HK-2 (cell line): ENCODE data around the gene DDX54.

ENCODE experiments used
- DNase-seq: peaks from one replicate; pipeline ENCODE4 v3.0.0-alpha.2; 2018; ENCODE audit not compliant: unreplicated experiment

The DDX54 gene

GRCh38 chr12:113189361-113189760 lies 4.1 kb upstream of the DDX54 start:
- DNase-seq, result no peak

DNA sequence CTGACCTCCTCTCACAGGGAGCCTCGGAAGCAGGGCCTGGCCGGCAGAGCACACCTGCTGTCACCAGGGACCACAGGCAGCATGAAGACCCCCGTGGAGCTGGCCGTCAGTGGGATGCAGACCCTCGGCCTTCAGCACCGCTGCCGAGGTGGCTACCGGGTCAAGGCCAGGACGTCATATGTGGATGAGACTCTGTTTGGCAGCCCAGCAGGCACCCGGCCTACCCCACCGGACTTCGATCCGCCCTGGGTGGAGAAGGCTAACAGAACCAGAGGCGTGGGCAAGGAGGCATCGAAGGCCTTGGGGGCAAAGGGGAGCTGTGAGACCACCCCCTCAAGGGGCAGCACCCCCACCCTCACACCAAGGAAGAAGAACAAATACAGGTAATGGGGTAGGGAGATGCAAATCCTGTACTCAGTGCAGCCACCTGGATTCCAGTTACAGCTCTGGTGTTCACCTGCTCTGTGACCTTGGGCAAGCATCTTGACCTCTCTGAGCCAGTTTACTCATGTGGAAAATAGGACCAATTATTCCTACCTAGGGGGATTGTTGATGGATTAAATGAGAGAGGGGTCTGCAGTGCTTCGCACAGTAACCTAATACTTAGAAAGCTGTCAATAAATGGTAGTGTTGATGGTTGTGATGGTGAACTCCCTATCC lies 1.5 kb upstream of the DDX54 start:
- no peak for DNase-seq

GRCh38 chr12:113186033-113186365 lies 721 bp upstream of the DDX54 start:
- no peak for DNase-seq

DNA sequence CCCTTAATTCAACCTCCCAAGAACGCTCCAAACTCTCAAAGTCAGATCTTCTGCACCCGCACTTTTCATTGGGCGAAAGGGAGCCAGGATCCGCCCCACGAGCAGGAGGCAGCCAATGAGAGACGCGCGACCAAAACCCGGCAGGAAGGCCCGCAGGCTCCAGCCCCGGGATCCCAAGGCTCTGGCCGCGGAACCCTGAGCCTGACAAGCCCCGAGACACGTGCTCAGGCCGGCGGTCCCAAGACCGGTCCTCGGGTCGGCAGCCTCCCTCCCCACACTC lies 438 bp downstream of the DDX54 start:
- DNase-seq, result peak; percentile 93

DNA sequence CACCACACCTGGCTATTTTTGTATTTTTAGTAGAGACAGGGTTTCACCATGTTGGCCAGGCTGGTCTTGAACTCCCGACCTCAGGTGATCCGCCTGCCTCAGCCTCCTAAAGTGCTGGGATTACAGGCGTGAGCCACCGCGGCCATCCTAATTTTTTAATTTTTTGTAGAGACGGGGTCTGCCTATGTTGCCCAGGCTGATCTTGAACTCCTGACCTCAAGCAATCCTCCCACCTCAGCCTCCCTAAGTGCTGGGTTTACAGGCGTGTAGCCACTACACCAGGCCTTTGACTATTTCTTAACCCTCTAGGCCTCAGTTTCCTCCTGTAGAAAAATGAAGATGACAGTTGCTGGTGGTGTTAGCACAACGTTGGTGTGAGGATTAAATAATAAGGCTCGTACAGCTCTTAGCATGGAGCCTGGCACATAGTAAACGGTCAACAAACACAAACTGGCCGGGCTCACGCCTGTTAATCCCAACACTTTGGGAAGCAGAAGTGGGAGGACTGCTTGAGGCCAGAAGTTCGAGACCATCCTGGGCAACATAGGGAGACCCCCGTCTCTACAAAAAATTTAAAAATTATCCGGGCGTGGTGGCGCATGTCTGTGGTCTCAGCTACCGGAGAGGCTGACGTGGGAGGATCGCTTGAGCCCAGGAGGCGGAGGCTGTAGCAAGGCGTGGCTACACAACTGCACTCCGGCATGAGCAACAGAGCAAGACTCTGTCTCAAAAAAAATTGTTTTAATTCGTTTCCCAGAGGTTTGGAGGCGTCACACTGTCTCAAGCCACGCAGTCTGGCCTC lies 979 bp downstream of the DDX54 start:
- DNase-seq, result no peak

GRCh38 chr12:113183030-113183589 lies 2.2 kb downstream of the DDX54 start:
- no peak for DNase-seq

- DNase-seq, result no peak
These were observed 3.3 kb downstream of the DDX54 start for GRCh38 chr12:113181975-113182374.

DNA sequence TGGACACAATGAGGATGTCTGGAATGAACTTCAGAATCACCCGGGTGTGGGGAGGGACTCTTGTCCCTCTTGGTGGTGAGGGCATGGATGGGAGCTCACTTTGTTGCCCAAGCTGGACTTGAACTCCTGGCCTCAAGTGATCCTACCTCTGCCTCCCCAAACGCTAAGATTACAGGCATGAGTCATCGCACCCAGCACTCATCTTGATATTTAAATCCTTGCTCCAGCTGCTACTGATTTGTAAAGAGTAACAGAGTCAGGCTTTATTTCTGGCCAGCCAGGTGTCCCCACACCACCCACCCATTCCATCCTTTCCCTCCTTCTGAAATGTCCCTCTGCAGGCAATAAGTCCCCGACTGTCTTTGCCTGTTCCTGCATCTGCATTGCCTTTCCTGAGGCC lies 4.9 kb downstream of the DDX54 start:
- no peak for DNase-seq

- no peak for DNase-seq
These were observed 6.3 kb downstream of the DDX54 start for GRCh38 chr12:113179023-113179422.

- peak; percentile 83 for DNase-seq
These were observed 10.6 kb downstream of the DDX54 start for GRCh38 chr12:113174461-113175384.

DNA sequence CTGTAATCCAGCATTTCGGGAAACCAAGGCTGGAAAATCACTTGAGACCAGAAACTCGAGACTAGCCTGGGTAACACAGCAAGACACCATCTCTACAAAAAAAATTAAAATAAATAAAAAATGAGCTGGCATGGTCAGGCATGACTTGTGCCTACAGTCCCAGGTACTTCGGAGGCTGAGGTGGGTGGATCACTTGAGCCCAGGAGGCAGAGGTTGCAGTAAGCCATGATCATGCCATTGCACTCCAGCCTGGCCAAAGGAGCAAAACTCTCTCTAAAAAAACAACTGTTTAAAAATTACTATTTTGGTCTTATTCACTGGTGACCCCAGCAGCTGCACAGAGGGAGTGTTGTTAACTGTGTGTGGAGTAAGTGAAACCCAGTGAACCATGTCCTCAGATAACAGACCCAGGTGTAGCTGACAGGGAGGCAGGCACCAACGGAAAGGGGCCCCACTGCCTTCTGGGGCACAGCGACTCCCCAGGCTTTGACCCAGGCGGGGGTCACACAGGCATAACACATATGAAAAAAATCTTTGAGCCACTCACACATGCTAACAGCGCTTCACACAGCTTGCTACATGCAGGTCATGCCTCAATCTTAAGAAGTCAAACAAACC lies 12.1 kb downstream of the DDX54 start:
- DNase-seq, result no peak

DNA sequence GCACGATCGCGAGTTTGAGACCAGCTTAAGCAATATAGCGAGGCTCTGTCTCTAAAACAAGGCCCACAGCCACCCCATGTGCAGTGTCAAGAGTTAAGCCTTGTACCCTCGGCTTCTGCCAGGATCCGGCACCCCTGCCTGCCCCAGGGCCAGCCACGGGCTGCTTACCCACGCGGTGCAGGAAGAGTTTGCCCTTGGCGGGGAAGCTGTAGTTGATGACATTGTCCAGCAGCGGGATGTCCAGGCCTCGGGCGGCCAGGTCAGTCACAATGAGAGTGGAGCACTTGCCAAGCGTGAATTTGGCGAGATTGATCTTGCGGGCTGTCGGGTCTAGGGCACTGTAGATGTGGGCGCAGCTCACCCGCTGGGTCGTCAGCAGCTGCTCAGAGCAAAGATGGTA lies 13.1 kb downstream of the DDX54 start:
- DNase-seq, result no peak

- no peak for DNase-seq
These were observed 13.7 kb downstream of the DDX54 start for GRCh38 chr12:113171543-113171942.

DNA sequence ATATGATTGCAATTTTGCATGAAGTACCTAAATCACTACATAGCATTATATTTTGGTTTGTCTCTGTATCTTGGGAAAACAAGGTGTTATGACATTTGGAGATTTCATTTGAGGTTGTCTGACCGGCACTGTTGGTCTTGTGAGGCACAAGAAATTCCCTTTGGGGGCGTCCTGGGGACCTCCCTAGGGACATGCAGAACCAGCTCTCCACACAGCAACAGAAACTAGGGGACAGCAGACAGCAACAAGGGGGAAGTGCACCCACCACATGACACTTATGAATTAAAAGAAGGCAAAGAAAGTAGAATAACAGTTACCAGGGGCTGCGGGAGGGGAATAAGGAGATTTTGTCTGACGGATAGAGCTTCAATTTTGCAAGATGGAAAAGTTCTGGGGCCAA lies 14.4 kb downstream of the DDX54 start:
- no peak for DNase-seq

DNA sequence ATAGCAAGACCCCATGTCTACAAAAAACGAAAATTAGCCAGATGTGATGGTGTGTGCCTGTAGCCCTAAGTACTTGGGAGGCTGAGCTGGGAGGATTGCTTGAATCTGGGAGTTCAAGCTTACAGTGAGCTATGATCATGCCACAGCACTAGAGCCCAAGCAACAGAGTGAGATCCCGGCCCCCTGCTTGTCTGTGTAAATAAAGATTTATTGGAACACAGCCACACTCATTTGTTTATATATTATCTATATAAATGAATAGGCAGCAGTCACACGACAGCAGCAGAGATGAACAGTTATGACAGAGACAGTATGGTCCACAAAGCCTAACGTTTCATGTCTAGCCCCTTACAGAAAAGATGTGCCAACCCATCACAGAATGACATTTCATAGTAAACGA lies 14.8 kb downstream of the DDX54 start:
- no peak for DNase-seq

DNA sequence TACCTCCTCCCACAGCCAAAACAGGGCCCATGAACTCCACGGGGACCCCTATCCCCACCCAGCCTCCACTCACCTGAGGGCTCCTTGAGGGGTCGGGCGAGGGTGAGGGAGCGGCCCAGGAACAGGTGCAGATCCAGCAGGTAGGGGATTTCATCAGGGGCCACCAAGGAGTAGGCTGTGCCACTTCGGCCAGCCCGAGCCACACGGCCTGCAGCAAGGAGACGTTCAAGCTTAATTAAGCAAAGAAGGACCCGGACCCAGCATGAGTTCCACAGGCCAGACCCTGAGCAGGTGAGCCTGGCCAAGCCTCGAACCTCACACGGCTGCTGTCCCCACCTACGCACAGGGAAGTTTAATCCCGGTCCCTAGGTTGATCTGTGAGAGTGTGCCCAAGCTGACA lies 15.6 kb downstream of the DDX54 start:
- DNase-seq, result no peak

- no peak for DNase-seq
These were observed 17.4 kb downstream of the DDX54 start for GRCh38 chr12:113167868-113168267.

- no peak for DNase-seq
These were observed 19.5 kb downstream of the DDX54 start for GRCh38 chr12:113165521-113166450.

DNA sequence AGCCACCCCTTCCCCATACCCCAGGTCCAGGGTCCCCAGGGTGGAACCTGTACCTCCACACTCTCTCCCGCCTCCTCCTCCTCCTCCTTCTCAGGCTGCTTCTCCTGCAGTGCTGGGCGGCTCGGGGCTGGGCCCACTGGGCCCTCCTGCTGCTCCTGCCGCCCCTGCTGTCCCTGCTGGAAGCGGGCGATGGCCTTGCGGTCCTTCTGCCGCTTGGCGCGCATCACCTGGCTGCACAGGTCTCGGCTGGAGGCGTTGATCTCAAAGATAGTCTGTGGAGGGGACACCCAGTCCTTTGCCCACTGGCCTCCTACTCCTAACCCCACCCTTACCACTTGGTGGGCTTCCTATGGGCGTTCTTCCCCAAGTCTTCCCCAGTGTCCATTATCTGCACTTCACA lies 21.3 kb downstream of the DDX54 start:
- DNase-seq, result no peak

GRCh38 chr12:113163030-113163360 lies 22.3 kb downstream of the DDX54 start:
- DNase-seq, result no peak
